CD4-positive, alpha-beta T cell treated with Interleukin-4 for 1 hour (primary cell): ENCODE measurements around the gene POTEI.
"Not testable (repeated sequence)": the region's sequence is repeated elsewhere in the genome, so short reads cannot be mapped to it uniquely, and the experiment has no call there.

Experiments used
- DNase-seq, 2 donors: peaks; one replicate each; pipeline ENCODE4 v3.0.0-alpha.2; 2020 to 2022

POTEI gene

GRCh38 chr2:130509228-130509627 is at the start of gene POTEI:
TSS of gene POTEI (minus strand) at chr2:130509328. CDS start at chr2:130509235, 93 bp downstream.
- DNase-seq: not testable (repeated sequence)

GRCh38 chr2:130556441-130556840 is 47.3 kb upstream of the POTEI start:
- DNase-seq: not testable (repeated sequence)

GRCh38 chr2:130554178-130554577 is 45.0 kb upstream of the POTEI start:
- DNase-seq: not testable (repeated sequence)

GRCh38 chr2:130549475-130549874 is 40.3 kb upstream of the POTEI start:
- not testable (repeated sequence) for DNase-seq

GRCh38 chr2:130548418-130548817 is 39.3 kb upstream of the POTEI start:
- DNase-seq: not testable (repeated sequence)

- not testable (repeated sequence) for DNase-seq
Measured at GRCh38 chr2:130544978-130545377, 35.9 kb upstream of the POTEI start.

- DNase-seq: not testable (repeated sequence)
Measured at GRCh38 chr2:130543785-130544528, 34.8 kb upstream of the POTEI start.

- not testable (repeated sequence) for DNase-seq
Measured at GRCh38 chr2:130542789-130543188, 33.7 kb upstream of the POTEI start.

- not testable (repeated sequence) for DNase-seq
Measured at GRCh38 chr2:130538271-130538670, 29.1 kb upstream of the POTEI start.

- DNase-seq: not testable (repeated sequence)
Measured at GRCh38 chr2:130536654-130537053, 27.5 kb upstream of the POTEI start.

- not testable (repeated sequence) for DNase-seq
Measured at GRCh38 chr2:130531672-130532071, 22.5 kb upstream of the POTEI start.

- not testable (repeated sequence) for DNase-seq
Measured at GRCh38 chr2:130531225-130531624, 22.1 kb upstream of the POTEI start.

GRCh38 chr2:130530212-130530611 is 21.1 kb upstream of the POTEI start:
- not testable (repeated sequence) for DNase-seq

GRCh38 chr2:130529545-130529944 is 20.4 kb upstream of the POTEI start:
- DNase-seq: not testable (repeated sequence)

GRCh38 chr2:130527365-130527967 is 18.3 kb upstream of the POTEI start:
- DNase-seq: not testable (repeated sequence)

GRCh38 chr2:130522390-130522789 is 13.3 kb upstream of the POTEI start:
- not testable (repeated sequence) for DNase-seq

- not testable (repeated sequence) for DNase-seq
Measured at GRCh38 chr2:130520992-130521391, 11.9 kb upstream of the POTEI start, which contains the start of gene CFC1B. TSS of gene CFC1B (plus strand) at chr2:130521222. CDS start at chr2:130521485, 263 bp downstream.

GRCh38 chr2:130518516-130519106 is 9.5 kb upstream of the POTEI start:
- not testable (repeated sequence) for DNase-seq

- DNase-seq: not testable (repeated sequence)
Measured at GRCh38 chr2:130511747-130512451, 2.8 kb upstream of the POTEI start.

- DNase-seq: not testable (repeated sequence)
Measured at GRCh38 chr2:130510807-130511746, 1.9 kb upstream of the POTEI start.

- DNase-seq: not testable (repeated sequence)
Measured at GRCh38 chr2:130491073-130491472, 18.1 kb downstream of the POTEI start.

GRCh38 chr2:130455413-130455812 is 53.7 kb downstream of the POTEI start:
- DNase-seq: not testable (repeated sequence)
